K562 (cell line): ENCODE measurements around the gene ALDH7A1. TPM values are rescaled to one million over a fixed set of nuclear protein-coding genes. Genes with fewer than 3 reads are reported as not detected.

ENCODE experiments used
- ATAC-seq: fragments of 200-7000 bp; cut with Tn5 transposase; 3 replicates; pipeline ENCODE4 v1.9.1; 2020; ENCODE audit warnings: moderate library complexity
- BruUV-seq: library from RNA; stranded (reverse); fragments of 400-500 nt; replicated peaks from 2 replicates; lab custom pipeline; 2021; lab: Mats Ljungman, UMichigan
- CTCF ChIA-PET: fragments of 300-600 bp; formaldehyde crosslinking; extraction: SDS; loops from one replicate; lab custom pipeline; 2021; ENCODE audit warnings: low intra/inter-chr PET ratio; lab: Yijun Ruan, JAX
- POLR2A ChIA-PET: fragments of 300-600, 350-650 bp; sonication (Branson Sonifier 250); formaldehyde crosslinking; extraction: SDS; loops from one replicate; lab custom pipeline; 2021; ENCODE audit warnings: antibody characterized with exemption, inconsistent platforms; lab: Yijun Ruan, JAX
- DNase-seq, 4 experiments: peaks; one replicate each; pipeline versions ENCODE4 v3.0.0 to v3.0.0-alpha.2; 2011 to 2018; ENCODE audit warnings: low spot score in 3 of 4, mixed read lengths in 3 of 4; ENCODE audit errors: extremely low read depth in 1 of 4
- FAIRE-seq: peaks from 2 replicates; lab custom pipeline; 2011; peaks lifted over from hg19 to GRCh38; lab: Jason Lieb, UNC
- H2AFZ ChIP-seq: 2 replicates; pipeline ENCODE4 v1.6.0; 2011; ENCODE audit warnings: low read depth, low read length, control low read depth, inconsistent platforms
- H3K27ac ChIP-seq: fragments of 200-600 bp; 3 replicates; pipeline ENCODE4 v1.8.0; 2011; ENCODE audit warnings: low read depth, mild to moderate bottlenecking, control low read depth, inconsistent platforms, low read length, moderate library complexity, mixed read lengths; ENCODE audit errors: extremely low read depth
- H3K27me3 ChIP-seq, 2 experiments: fragments of 300-600 bp in 1 of 2; 2 replicates in 1 of 2; 3 replicates in 1 of 2; pipeline versions ENCODE4 v1.6.0 to v1.8.0; 2011; ENCODE audit warnings: inconsistent platforms in 2 of 2, low read length in 2 of 2, mild to moderate bottlenecking in 1 of 2, mixed read lengths in 1 of 2, moderate library complexity in 1 of 2; ENCODE audit not compliant: control insufficient read depth in 2 of 2, insufficient read depth in 2 of 2
- H3K36me3 ChIP-seq: fragments of 300-600 bp; 3 replicates; pipeline ENCODE4 v1.8.0; 2011; ENCODE audit warnings: mild to moderate bottlenecking, low read length, inconsistent platforms; ENCODE audit not compliant: control insufficient read depth, insufficient read depth
- H3K4me1 ChIP-seq, 2 experiments: fragments of 200-600 bp in 1 of 2; replicated peaks in 1 of 2; 2 replicates in 1 of 2; 3 replicates in 1 of 2; pipeline versions ENCODE4 v1.5.1 to v1.8.0; 2011; ENCODE audit warnings: inconsistent platforms in 2 of 2, low read length in 2 of 2, mild to moderate bottlenecking in 1 of 2, mixed read lengths in 1 of 2, moderate library complexity in 1 of 2; ENCODE audit not compliant: control insufficient read depth in 2 of 2, insufficient read depth in 2 of 2
- H3K4me2 ChIP-seq: 2 replicates; pipeline ENCODE4 v1.6.1; 2011; ENCODE audit warnings: low read length, control low read depth, inconsistent platforms, mixed read lengths; ENCODE audit not compliant: insufficient read depth
- H3K4me3 ChIP-seq: fragments of 200-600 bp; sonication (generic), shearing (Covaris generic); 2 replicates; pipeline ENCODE4 v1.5.1; 2016; ENCODE audit warnings: control low read depth, inconsistent platforms
- H3K79me2 ChIP-seq: fragments of 200-600 bp; 3 replicates; pipeline ENCODE4 v1.8.0; 2011; ENCODE audit warnings: low read length, inconsistent platforms; ENCODE audit not compliant: control insufficient read depth, insufficient read depth
- H3K9ac ChIP-seq, 2 experiments: 2 replicates each; pipeline versions ENCODE4 v1.6.0 to v1.6.1; 2011; ENCODE audit warnings: low read depth in 2 of 2, low read length in 2 of 2, control low read depth in 1 of 2, inconsistent platforms in 1 of 2, mild to moderate bottlenecking in 1 of 2, mixed read lengths in 1 of 2; ENCODE audit not compliant: insufficient read depth in 1 of 2
- H3K9me1 ChIP-seq: one replicate; pipeline ENCODE4 v1.6.0; 2011; ENCODE audit warnings: inconsistent platforms, mild to moderate bottlenecking, low read length, moderate library complexity; ENCODE audit not compliant: control insufficient read depth, insufficient read depth
- H3K9me3 ChIP-seq: replicated peaks from 2 replicates; pipeline ENCODE4 v1.5.1; 2011; ENCODE audit warnings: low read depth, low read length, inconsistent platforms; ENCODE audit not compliant: control insufficient read depth, insufficient read depth
- H4K20me1 ChIP-seq: replicated peaks from 2 replicates; pipeline ENCODE4 v1.6.1; 2011; ENCODE audit warnings: low read length, inconsistent platforms, mixed read lengths; ENCODE audit not compliant: control insufficient read depth, insufficient read depth
- CREB1 ChIP-seq, 2 experiments: sonication (generic) in 1 of 2; formaldehyde crosslinking in 1 of 2; IDR thresholded peaks; 2 replicates each; pipeline versions ENCODE4 v1.6.1 to v1.8.0; 2012 to 2022; ENCODE audit warnings: inconsistent platforms in 1 of 2, mild to moderate bottlenecking in 1 of 2, missing genetic modification reagents in 1 of 2, moderate library complexity in 1 of 2
- CTBP1 ChIP-seq: fragments of 450-650 bp; IDR thresholded peaks from 2 replicates; pipeline ENCODE4 v1.6.1; 2016; ENCODE audit warnings: borderline replicate concordance
- ELF1 ChIP-seq: fragments of 200-800 bp; sonication (Bioruptor generic); IDR thresholded peaks from 2 replicates; pipeline ENCODE4 v1.6.1; 2016; ENCODE audit warnings: missing genetic modification characterization, missing compliant biosample characterization
- HDAC2 ChIP-seq: fragments of 450-650 bp; IDR thresholded peaks from 2 replicates; pipeline ENCODE4 v1.6.1; 2016; ENCODE audit warnings: mild to moderate bottlenecking
- MAX ChIP-seq: sonication (generic); formaldehyde crosslinking; IDR thresholded peaks from 2 replicates; pipeline ENCODE4 v1.9.0; 2022; ENCODE audit warnings: mild to moderate bottlenecking, missing genetic modification reagents
- RBM17 ChIP-seq: fragments of 200-400 bp; formaldehyde crosslinking; IDR thresholded peaks from 2 replicates; pipeline ENCODE4 v1.6.1; 2017; ENCODE audit warnings: low read depth, mild to moderate bottlenecking, low read length, borderline replicate concordance
- RBM25 ChIP-seq: fragments of 200-400 bp; formaldehyde crosslinking; IDR thresholded peaks from 2 replicates; pipeline ENCODE4 v1.6.1; 2018; ENCODE audit warnings: low read length, low read depth, moderate library complexity; ENCODE audit not compliant: severe bottlenecking
- TAF7 ChIP-seq: fragments of 450-650 bp; IDR thresholded peaks from 2 replicates; pipeline ENCODE4 v1.6.1; 2016; ENCODE audit warnings: missing genetic modification characterization, missing compliant biosample characterization
- ZFP1 ChIP-seq: fragments of 450-650 bp; formaldehyde crosslinking; IDR thresholded peaks from 2 replicates; pipeline ENCODE4 v1.4.0; 2020; ENCODE audit warnings: mild to moderate bottlenecking, mixed read lengths
- ZNF589 ChIP-seq: fragments of 200-800 bp; sonication (Bioruptor generic); IDR thresholded peaks from 2 replicates; pipeline ENCODE4 v1.6.1; 2016; ENCODE audit warnings: low read depth, missing genetic modification characterization, missing compliant biosample characterization
- ZNF780A ChIP-seq: fragments of 250-450 bp; sonication (Bioruptor Pico); IDR thresholded peaks from 2 replicates; pipeline ENCODE4 v1.5.0; 2021; ENCODE audit warnings: mild to moderate bottlenecking
- WGBS: fragments of 100-300 bp; shearing (Covaris generic); methylation state at CpG from one replicate; pipeline ENCODE4 v1.1.6; 2016; ENCODE audit warnings: low coverage, mixed read lengths; ENCODE audit not compliant: insufficient coverage; ENCODE audit errors: missing lambda C conversion rate; 5-methylcytosine and 5-hydroxymethylcytosine counted together
- in situ Hi-C: fragments of 300-500 bp; cut with MboI; formaldehyde crosslinking; loops from 4 replicates; pipeline ENCODE4 v1.15.0; 2018; ENCODE audit warnings: inconsistent platforms, mixed read lengths
- intact Hi-C: fragments of 100-400 bp; cut with micrococcal nuclease; formaldehyde crosslinking; loops from 2 replicates; pipeline ENCODE4 v1.14.2; 2022
- polyA plus RNA-seq, 8 experiments: library from polyadenylated mRNA; depleted of rRNA in 4 of 8; stranded (reverse) in 5 of 8; unstranded in 3 of 8; fragments of >200 nt; fragmentation: Nextera tagmentation in 2 of 8; fragmentation: Illumina TruSeq in 1 of 8; extraction: Ambion mirVana in 2 of 8; extraction: Trizol in 1 of 8; gene quantifications; 2 replicates each; pipeline versions ENCODE4 v1.2.1 to v1.2.3, GENCODE V29; 2011 to 2014; ENCODE audit warnings: inconsistent platforms in 1 of 8, missing spikeins in 1 of 8
- total RNA-seq, 7 experiments: library from RNA; depleted of rRNA in 6 of 7; stranded (reverse); fragments of >200 nt in 6 of 7; fragmentation: Illumina TruSeq in 2 of 7; extraction: Trizol in 2 of 7; gene quantifications; 2 replicates each; pipeline versions ENCODE4 v1.2.1 to v1.2.3, GENCODE V29; 2011 to 2021; ENCODE audit warnings: low replicate concordance in 1 of 7
- TF ChIP-seq, protein P1 (sequence below): fragments of 250-450 bp; sonication (Bioruptor Pico); IDR thresholded peaks from 2 replicates; pipeline ENCODE4 v1.5.0; 2020; ENCODE audit warnings: mild to moderate bottlenecking
- TF ChIP-seq, protein P2 (sequence below): fragments of 450-650 bp; formaldehyde crosslinking; IDR thresholded peaks from 2 replicates; pipeline ENCODE4 v1.4.0; 2020; ENCODE audit warnings: mild to moderate bottlenecking, mixed read lengths

Gene ALDH7A1
- total and polyA plus RNA-seq, 9 of the 15 experiments (the other 6 are each of a cell fraction or from before 2014, with no cell fraction given) = 0.04 to 0.49 TPM; not detected in 7

GRCh38 chr5:126543660-126544059 is 51.4 kb downstream of the ALDH7A1 start:
- DNase-seq (no peak), ATAC-seq (no peak), FAIRE-seq (no peak)
- no peaks in the 10 kb centered on the region for H3K36me3 ChIP-seq
- H3K9me3 ChIP-seq = no peaks in the 10 kb centered on the region
- H3K79me2 ChIP-seq = no peaks in the 10 kb centered on the region
- H3K4me3 ChIP-seq = no peak overlapping the region
- no peak overlapping the region for H2AFZ ChIP-seq
- ChIA-PET CTCF (interaction anchor here (1.2 to 1.5 kb wide), 2 partner anchors 258 to 949 kb away, joined by 4 to 8 read pairs; no protein-coding TSS in a partner anchor), POLR2A (interaction anchor here (0.7 kb wide), 2 partner anchors 209 to 540 kb away, joined by 3 read pairs; no protein-coding TSS in a partner anchor)
- peaks cover 5 to 19% of the 10 kb centered on the region in 2 experiments; a peak in 4 of 5 replicates for H3K27me3 ChIP-seq
- H4K20me1 ChIP-seq = no peaks in the 10 kb centered on the region
- no peak overlapping the region for H3K27ac ChIP-seq
- WGBS = 69% methylated on average over 2 of the region's 2 CpGs
- TF ChIP-seq, protein P1, sequence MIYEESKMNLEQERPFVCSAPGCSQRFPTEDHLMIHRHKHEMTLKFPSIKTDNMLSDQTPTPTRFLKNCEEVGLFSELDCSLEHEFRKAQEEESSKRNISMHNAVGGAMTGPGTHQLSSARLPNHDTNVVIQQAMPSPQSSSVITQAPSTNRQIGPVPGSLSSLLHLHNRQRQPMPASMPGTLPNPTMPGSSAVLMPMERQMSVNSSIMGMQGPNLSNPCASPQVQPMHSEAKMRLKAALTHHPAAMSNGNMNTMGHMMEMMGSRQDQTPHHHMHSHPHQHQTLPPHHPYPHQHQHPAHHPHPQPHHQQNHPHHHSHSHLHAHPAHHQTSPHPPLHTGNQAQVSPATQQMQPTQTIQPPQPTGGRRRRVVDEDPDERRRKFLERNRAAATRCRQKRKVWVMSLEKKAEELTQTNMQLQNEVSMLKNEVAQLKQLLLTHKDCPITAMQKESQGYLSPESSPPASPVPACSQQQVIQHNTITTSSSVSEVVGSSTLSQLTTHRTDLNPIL (CRISPR knock-in tag) = no peak
- TF ChIP-seq ZNF589 (CRISPR knock-in tag) (no peak), HDAC2 (no peak), CTBP1 (no peak), CREB1 (IDR thresholded peaks at IDR 0.05) (no peak), CREB1 (CRISPR knock-in tag; IDR thresholded peaks at IDR 0.05) (no peak), ELF1 (tag) (no peak), ZFP1 (CRISPR knock-in tag) (no peak), RBM25 (no peak), ZNF780A (CRISPR knock-in tag) (no peak), TAF7 (tag) (no peak), MAX (no peak), RBM17 (no peak)
- TF ChIP-seq, protein P2, sequence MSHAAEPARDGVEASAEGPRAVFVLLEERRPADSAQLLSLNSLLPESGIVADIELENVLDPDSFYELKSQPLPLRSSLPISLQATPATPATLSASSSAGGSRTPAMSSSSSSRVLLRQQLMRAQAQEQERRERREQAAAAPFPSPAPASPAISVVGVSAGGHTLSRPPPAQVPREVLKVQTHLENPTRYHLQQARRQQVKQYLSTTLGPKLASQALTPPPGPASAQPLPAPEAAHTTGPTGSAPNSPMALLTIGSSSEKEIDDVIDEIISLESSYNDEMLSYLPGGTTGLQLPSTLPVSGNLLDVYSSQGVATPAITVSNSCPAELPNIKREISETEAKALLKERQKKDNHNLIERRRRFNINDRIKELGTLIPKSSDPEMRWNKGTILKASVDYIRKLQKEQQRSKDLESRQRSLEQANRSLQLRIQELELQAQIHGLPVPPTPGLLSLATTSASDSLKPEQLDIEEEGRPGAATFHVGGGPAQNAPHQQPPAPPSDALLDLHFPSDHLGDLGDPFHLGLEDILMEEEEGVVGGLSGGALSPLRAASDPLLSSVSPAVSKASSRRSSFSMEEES (CRISPR knock-in tag) = no peak
- intact Hi-C loops (loop anchor here (1.0 to 5.0 kb wide), 3 partner anchors 58 to 949 kb away; no protein-coding TSS in a partner anchor), in situ Hi-C loops (loop anchor here (5.0 kb wide), 1 partner anchor 774 kb away; no protein-coding TSS in a partner anchor)
- no TSS peak for BruUV-seq
- no peaks in the 10 kb centered on the region for H3K9me1 ChIP-seq
- H3K4me1 ChIP-seq = peaks cover 0 to 2% of the 10 kb centered on the region in 2 experiments; a peak in 1 of 5 replicates
- H3K4me2 ChIP-seq = no peak overlapping the region
- no peak overlapping the region for H3K9ac ChIP-seq
